GM21423 (cell line): ENCODE data around the gene NOG.

Experiments used
- ATAC-seq: cut with Tn5 transposase; IDR thresholded peaks from one replicate; pipeline ENCODE4 v1.9.1; 2021; ENCODE audit warnings: mild to moderate bottlenecking, moderate library complexity; ENCODE audit not compliant: unreplicated experiment

NOG gene

GRCh38 chr17:56596691-56597494 is 3.4 kb downstream of the NOG start:
- ATAC-seq: no peak

GRCh38 chr17:56597495-56597990 is 4.0 kb downstream of the NOG start:
- ATAC-seq: no peak

GRCh38 chr17:56598466-56598865 is 5.0 kb downstream of the NOG start:
- ATAC-seq: no peak

GRCh38 chr17:56599088-56599487 is 5.6 kb downstream of the NOG start:
- ATAC-seq: no peak

GRCh38 chr17:56599566-56599965 is 6.1 kb downstream of the NOG start:
- ATAC-seq: no peak

GRCh38 chr17:56600256-56600655 is 6.8 kb downstream of the NOG start:
- no peak for ATAC-seq

- no peak for ATAC-seq
Measured at GRCh38 chr17:56601591-56601990, 8.1 kb downstream of the NOG start.

GRCh38 chr17:56602292-56603130 is 9.0 kb downstream of the NOG start:
- ATAC-seq: no peak

GRCh38 chr17:56603486-56604238 is 10.2 kb downstream of the NOG start:
- no peak for ATAC-seq

- no peak for ATAC-seq
Measured at GRCh38 chr17:56604691-56605290, 11.3 kb downstream of the NOG start.

- ATAC-seq: no peak
Measured at GRCh38 chr17:56608944-56609343, 15.4 kb downstream of the NOG start.

GRCh38 chr17:56610321-56610720 is 16.8 kb downstream of the NOG start:
- no peak for ATAC-seq

- no peak for ATAC-seq
Measured at GRCh38 chr17:56613131-56613530, 19.6 kb downstream of the NOG start.

- ATAC-seq: no peak
Measured at GRCh38 chr17:56614522-56614921, 21.0 kb downstream of the NOG start.

GRCh38 chr17:56616239-56616638 is 22.7 kb downstream of the NOG start:
- ATAC-seq: no peak

GRCh38 chr17:56623383-56623782 is 29.9 kb downstream of the NOG start:
- ATAC-seq: no peak

GRCh38 chr17:56624309-56624708 is 30.8 kb downstream of the NOG start:
- ATAC-seq: no peak

- ATAC-seq: no peak
Measured at GRCh38 chr17:56624912-56625311, 31.4 kb downstream of the NOG start.

GRCh38 chr17:56629531-56630075 is 36.1 kb downstream of the NOG start:
- no peak for ATAC-seq

GRCh38 chr17:56630202-56630601 is 36.7 kb downstream of the NOG start:
- no peak for ATAC-seq

- ATAC-seq: no peak
Measured at GRCh38 chr17:56633681-56634080, 40.2 kb downstream of the NOG start.
